Measurements from ENCODE around the gene SCN2B.

DNA sequence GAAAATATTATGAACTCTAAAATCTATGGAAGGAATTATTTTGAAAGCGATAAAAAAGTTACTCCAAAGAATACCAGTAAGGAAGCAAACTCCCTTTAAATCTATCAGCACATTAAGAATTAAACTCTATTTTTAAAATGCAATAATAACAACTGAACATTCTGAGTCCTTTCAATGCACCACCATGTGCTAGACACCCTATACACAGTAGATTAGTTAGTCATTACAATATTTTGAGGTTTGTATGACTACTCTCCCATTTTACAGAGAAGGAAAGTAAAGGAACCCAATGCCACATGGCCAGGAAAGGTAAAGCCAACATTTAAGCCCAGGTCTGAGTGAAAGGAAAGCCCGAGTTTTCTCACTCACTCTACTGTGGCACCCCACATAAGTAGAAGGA is 30.6 kb upstream of the SCN2B start:
- TF ChIP-seq, protein P1, sequence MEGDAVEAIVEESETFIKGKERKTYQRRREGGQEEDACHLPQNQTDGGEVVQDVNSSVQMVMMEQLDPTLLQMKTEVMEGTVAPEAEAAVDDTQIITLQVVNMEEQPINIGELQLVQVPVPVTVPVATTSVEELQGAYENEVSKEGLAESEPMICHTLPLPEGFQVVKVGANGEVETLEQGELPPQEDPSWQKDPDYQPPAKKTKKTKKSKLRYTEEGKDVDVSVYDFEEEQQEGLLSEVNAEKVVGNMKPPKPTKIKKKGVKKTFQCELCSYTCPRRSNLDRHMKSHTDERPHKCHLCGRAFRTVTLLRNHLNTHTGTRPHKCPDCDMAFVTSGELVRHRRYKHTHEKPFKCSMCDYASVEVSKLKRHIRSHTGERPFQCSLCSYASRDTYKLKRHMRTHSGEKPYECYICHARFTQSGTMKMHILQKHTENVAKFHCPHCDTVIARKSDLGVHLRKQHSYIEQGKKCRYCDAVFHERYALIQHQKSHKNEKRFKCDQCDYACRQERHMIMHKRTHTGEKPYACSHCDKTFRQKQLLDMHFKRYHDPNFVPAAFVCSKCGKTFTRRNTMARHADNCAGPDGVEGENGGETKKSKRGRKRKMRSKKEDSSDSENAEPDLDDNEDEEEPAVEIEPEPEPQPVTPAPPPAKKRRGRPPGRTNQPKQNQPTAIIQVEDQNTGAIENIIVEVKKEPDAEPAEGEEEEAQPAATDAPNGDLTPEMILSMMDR (IDR thresholded peaks at IDR 0.05): no peak
- TF ChIP-seq CREM (CRISPR knock-in tag; IDR thresholded peaks at IDR 0.05) (no peak), ESRRA (CRISPR knock-in tag; IDR thresholded peaks at IDR 0.05; ENCODE audit: borderline replicate concordance) (no peak), TEAD4 (CRISPR knock-in tag; IDR thresholded peaks at IDR 0.05) (no peak)

All from WTC11 (cell line).